Vagina (tissue), 2 donors: ENCODE results near the gene OBSCN.

Source experiments
- CTCF ChIP-seq, 3 experiments: fragments of 450-650 bp in 2 of 3; fragments of 200-600 bp in 1 of 3; sonication (generic) in 1 of 3; IDR thresholded peaks; one replicate each; pipeline ENCODE4 v1.5.1; 2017 to 2019; ENCODE audit warnings: antibody characterized with exemption in 3 of 3, mild to moderate bottlenecking in 2 of 3, moderate library complexity in 2 of 3
- POLR2A ChIP-seq, 2 donors: fragments of 450-650 bp; IDR thresholded peaks; one replicate each; pipeline ENCODE4 v1.6.1; 2017; ENCODE audit warnings: antibody characterized with exemption in 2 of 2, mild to moderate bottlenecking in 2 of 2, moderate library complexity in 2 of 2
- POLR2AphosphoS5 ChIP-seq, 2 donors: sonication (generic); formaldehyde crosslinking; IDR thresholded peaks; one replicate each; pipeline ENCODE4 v1.9.0; 2017; ENCODE audit warnings: antibody characterized with exemption in 2 of 2, mild to moderate bottlenecking in 2 of 2, low read depth in 1 of 2; ENCODE audit not compliant: insufficient read depth in 1 of 2

- TF ChIP-seq CTCF (IDR thresholded peaks at IDR 0.05) (no peak), POLR2A (IDR thresholded peaks at IDR 0.05) (no peak), POLR2AphosphoS5 (IDR thresholded peaks at IDR 0.05; ENCODE audit: insufficient read depth in 1 of 2, low read depth in 1 of 2) (no peak)
Observed at GRCh38 chr1:228364706-228365213, 156.9 kb downstream of the OBSCN start.
